ENCODE measurements around the gene C12orf57.
A peak's percentile ranks its signal among the peaks of the same experiment; 100 is the strongest.
"Not testable (repeated sequence)": the region's sequence is repeated elsewhere in the genome, so short reads cannot be mapped to it uniquely, and the experiment has no call there.

Gene C12orf57

GRCh38 chr12:6943722-6944380, at the start of gene C12orf57, which contains the start of gene RNU7-1:
Gene C12orf57 (plus strand): TSS chr12:6944022. CDS start chr12:6944122, 100 bp downstream.
Gene RNU7-1 (plus strand): TSS chr12:6943816.
- no peak for DNase-seq (ENCODE audit: low read depth in 3 of 3)

DNA sequence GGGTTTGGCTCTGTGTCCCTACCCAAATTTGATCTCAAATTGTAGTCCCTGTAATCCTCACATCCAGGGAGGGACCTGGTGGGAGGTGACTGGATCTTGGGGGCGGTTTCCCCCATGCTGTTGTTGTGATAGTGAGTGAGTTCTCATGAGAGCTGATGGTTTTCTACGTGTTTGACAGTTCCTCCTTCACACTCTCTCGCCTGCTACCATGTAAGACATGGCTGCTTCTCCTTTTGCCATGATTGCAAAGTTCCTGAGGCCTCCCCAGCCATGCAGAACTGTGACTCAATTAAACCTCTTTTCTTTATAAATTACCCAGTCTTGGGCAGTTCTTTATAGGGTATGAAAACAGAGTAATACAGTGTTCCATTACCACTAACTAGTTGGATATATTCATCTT, 49.5 kb upstream of the C12orf57 start:
- no peak for DNase-seq (ENCODE audit: low read depth in 3 of 3)

DNA sequence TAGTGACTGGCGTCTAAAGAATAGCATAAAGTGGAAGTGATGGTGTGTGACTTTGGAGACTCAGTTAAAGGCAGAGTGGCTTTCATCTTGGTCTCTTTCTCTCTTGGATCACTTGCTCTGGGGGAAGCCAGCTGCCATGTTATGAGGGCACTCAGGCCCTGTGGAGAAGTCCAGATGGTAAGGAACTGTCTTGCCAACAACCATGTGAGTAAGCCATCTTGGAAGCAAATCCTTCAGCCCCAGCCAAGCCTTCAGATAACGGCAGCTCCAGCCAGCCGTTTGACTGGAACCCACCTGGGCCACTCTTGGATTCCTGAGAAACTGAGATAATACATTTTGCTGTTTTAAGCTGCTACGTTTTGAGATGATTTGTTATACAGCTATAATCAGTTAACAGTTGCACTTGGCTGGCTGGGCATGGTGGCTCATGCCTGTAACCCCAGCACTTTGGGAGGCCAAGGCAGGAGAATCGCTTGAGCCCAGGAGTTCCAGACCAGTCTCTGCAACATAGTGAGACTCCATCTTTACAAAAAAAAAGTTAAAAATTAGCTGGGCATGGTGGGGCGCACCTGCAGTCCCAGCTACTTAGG, 46.9 kb upstream of the C12orf57 start:
- no peak for DNase-seq (ENCODE audit: low read depth in 3 of 3)

- no peak for DNase-seq (ENCODE audit: low read depth in 3 of 3)
Measured at GRCh38 chr12:6899427-6899826, 44.4 kb upstream of the C12orf57 start.

DNA sequence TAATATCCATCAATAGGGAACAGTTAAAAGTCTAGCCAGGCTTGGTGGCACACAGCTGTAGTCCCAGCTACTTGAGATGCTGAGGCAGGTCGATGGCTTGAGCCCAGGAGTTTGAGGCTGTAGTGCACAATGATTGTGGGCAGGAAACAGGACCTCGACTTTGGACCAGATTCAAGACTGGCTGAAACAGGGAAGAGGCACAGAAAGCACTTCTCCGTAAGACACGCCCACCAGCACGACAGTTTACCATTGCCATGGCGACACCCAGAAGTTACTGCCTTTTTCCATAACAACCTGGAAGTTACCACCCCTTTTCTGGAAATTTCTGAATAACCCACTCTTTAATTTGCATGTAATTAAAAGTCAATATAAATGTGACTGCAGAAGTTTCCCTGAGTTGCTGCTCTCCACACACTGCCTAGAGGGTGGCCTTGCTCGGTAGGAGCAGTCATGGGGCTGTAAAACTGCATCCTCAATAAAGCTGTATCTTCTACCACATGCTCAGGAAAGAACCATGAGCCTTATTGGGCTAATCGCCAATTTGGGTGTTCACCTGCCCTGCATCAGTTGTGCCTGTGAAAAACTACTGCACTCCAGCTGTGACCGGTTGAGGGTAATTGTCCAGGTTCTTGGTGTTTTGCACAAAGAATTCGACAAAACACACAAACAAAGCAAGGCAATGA, 43.8 kb upstream of the C12orf57 start:
- DNase-seq (ENCODE audit: low read depth in 3 of 3), result no peak

GRCh38 chr12:6902448-6902847, 41.4 kb upstream of the C12orf57 start:
- DNase-seq (ENCODE audit: low read depth in 3 of 3), result no peak

GRCh38 chr12:6903722-6904121, 40.1 kb upstream of the C12orf57 start:
- DNase-seq (ENCODE audit: low read depth in 3 of 3), result no peak

DNA sequence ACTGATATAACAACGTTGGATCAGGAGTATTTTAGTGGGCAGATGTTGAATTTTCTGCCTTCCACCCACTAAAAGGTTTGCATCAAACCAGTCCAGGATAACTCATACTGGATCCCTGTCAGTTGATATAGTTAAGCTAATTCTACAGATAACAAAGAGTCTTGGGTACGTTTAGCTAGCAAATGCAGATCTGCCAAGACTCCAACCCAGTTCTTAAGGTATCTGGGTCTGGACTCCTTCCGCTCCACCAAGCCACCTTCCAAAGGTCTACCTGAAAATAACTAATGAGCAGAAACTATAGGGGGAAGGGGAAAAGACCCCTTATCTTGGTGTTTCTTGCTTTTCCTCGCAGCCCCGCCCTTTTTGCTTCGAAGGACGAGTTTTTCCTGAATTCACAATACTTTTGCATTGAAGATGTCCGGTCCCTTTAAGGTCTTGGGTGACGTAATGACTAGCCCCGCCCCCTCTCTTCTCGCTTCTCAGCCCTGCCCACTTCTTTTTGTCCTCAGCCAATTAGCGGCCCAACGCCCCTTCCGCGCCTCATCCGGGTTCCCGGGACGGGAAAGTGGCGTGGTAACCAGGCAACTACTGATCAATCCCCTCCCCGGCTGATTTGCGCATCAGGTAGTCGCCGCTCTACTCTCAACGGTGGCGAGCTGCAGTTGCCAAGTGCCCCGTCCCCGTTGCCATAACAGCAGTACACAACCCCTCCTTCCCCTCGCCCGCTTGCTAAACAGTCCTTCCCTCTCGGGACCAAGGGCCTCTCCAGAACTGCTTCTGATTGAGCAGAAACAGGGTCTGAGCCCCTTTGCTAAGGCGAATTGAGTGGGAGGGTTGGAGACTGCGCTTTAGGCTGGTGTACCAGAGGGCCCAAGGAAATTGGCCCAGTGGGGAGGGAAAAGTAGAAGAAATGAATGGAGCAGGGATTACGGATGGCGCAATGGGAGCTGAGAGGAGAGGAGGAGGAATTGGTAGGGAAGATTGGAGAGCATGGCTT, 39.2 kb upstream of the C12orf57 start, which contains the start of gene LRRC23:
Gene LRRC23, plus strand, starts transcription at position 543 of the 997 bp plus-strand sequence. CDS start 812 bp downstream, outside the sequence.
- peak; percentile 92 to 93 (median 93) for DNase-seq (ENCODE audit: low read depth in 3 of 3)

DNA sequence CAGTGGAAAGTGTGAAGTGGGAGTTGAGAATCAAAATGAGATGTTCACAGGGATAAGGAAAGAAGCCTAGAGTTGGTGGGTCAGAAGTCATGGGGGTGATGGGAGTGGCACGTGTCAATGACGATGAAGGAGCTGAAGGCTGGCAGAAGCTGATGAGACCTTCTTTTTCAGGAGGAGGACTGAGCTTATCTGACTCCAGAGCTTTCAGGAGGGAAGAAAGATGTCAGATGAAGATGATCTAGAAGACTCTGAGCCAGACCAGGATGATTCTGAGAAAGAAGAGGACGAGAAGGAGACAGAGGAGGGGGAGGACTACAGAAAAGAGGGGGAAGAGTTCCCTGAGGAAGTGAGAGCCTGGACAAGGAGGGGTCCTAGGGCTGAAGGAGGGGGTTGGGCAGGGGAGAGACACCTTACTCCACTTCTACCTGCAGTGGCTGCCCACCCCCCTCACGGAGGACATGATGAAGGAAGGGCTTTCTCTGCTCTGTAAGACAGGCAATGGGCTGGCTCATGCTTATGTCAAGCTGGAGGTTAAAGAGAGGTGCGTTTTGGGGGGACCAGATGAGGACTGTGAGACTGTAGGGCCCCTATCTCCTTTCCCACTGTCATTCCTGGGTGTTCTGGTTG, 38.3 kb upstream of the C12orf57 start:
- DNase-seq (ENCODE audit: low read depth in 3 of 3), result no peak

- not testable (repeated sequence) for DNase-seq (ENCODE audit: low read depth in 3 of 3)
Measured at GRCh38 chr12:6908141-6908540, 35.7 kb upstream of the C12orf57 start.

GRCh38 chr12:6909421-6910145, 34.2 kb upstream of the C12orf57 start:
- DNase-seq (ENCODE audit: low read depth in 3 of 3), result no peak

GRCh38 chr12:6912164-6912935, 31.5 kb upstream of the C12orf57 start:
- no peak for DNase-seq (ENCODE audit: low read depth in 3 of 3)

GRCh38 chr12:6914246-6914946, 29.4 kb upstream of the C12orf57 start, which contains the start of gene ENO2:
Gene ENO2 (plus strand): TSS chr12:6914580. CDS start chr12:6915833, 1,253 bp downstream.
- peak; percentile 70 to 83 (median 80) for DNase-seq (ENCODE audit: low read depth in 3 of 3)

DNA sequence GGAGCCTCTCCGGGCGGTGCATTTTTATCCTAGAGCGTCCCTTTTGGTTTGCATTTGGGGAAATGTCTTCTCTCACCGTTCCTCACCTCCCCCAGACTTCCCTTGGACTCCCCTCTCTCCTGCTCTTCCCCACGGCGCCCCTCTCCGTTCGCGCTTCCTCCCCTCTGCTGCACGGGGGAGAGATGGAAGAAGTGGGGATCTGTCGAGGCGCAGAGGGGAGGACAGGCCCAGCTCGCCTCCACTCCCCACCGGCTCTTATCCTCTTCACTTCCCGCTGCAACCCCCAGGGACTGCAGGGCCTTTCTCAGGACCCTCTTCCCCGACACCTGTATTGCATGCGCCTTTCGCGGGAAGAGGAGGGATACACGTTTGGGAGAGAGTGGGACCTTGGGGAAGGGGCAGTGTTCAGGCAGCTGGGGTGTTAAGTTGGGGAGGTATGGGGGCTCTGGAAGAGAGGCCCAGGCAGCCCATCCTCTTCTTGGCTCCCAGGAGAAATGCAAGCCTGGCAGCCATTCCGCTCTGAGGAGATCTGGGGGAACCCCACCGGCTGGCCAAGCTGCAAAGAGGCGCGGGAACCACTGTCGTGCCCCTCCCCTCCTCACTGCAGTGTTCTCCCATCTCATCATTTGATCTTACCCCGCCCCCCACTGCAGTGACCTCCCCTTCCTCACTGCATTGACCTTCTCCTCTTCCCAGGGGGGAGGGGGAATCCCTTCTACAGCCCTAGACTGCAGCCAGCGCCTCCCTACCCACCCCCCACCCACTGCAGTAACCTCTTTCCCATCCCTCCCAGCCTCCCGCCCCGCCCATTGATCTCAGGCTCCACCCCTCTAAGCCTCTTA, 28.7 kb upstream of the C12orf57 start:
- DNase-seq (ENCODE audit: low read depth in 3 of 3), result no peak

DNA sequence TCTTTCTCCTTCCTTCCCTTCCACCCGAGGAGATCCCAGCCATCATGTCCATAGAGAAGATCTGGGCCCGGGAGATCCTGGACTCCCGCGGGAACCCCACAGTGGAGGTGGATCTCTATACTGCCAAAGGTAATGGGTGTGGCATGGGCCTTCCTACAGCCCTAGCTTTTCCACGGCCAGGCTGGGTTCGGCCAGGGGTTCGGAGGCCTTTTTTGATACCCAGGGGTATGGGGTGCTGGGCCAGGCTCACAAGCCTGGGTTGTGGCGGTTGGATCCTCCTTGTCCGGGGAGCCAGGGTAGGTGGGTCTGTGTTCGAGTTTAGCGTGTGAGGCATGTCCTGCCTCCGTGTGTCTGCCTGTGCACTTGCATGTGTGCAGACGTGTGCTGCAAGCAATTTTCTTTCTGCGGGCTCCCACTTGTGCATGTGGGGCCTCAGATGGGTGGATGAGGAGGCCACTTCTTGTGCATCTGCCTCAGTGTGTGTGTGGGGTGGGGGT, 28.0 kb upstream of the C12orf57 start:
- no peak for DNase-seq (ENCODE audit: low read depth in 3 of 3)

GRCh38 chr12:6916426-6917200, 27.2 kb upstream of the C12orf57 start:
- DNase-seq (ENCODE audit: low read depth in 3 of 3), result no peak
